ENCODE measurements around the gene FOXF2.

- TF ChIP-seq, protein P1, sequence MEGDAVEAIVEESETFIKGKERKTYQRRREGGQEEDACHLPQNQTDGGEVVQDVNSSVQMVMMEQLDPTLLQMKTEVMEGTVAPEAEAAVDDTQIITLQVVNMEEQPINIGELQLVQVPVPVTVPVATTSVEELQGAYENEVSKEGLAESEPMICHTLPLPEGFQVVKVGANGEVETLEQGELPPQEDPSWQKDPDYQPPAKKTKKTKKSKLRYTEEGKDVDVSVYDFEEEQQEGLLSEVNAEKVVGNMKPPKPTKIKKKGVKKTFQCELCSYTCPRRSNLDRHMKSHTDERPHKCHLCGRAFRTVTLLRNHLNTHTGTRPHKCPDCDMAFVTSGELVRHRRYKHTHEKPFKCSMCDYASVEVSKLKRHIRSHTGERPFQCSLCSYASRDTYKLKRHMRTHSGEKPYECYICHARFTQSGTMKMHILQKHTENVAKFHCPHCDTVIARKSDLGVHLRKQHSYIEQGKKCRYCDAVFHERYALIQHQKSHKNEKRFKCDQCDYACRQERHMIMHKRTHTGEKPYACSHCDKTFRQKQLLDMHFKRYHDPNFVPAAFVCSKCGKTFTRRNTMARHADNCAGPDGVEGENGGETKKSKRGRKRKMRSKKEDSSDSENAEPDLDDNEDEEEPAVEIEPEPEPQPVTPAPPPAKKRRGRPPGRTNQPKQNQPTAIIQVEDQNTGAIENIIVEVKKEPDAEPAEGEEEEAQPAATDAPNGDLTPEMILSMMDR (IDR thresholded peaks at IDR 0.05) = no peak
- TF ChIP-seq POLR2A (IDR thresholded peaks at IDR 0.05) (no peak), POLR2AphosphoS5 (IDR thresholded peaks at IDR 0.05) (peak in 1 of 4 donors; percentile 4), EP300 (IDR thresholded peaks at IDR 0.05) (no peak)
These were observed 4.7 kb upstream of the FOXF2 start for GRCh38 chr6:1384549-1385128.
